ENCODE data around the gene KNTC1.

DNA sequence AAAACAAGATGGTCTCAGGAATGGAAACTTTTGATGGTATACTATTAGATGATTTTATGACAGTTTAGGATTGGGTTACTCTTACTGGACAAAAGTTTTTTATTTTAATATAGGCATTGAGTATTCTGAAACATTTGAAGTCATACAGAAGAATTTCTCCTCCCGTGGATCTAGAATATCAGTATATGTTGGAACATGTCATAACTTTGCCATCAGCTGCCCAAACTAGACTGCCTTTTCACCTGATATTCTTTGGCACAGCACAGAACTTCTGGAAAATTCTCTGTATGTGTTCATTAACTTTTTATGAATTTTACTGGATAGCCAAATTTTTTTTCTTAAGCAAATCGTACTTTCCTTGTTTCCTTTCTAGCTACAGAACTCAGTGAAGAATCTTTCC lies 75.4 kb downstream of the KNTC1 start:
- TF ChIP-seq, protein P1, sequence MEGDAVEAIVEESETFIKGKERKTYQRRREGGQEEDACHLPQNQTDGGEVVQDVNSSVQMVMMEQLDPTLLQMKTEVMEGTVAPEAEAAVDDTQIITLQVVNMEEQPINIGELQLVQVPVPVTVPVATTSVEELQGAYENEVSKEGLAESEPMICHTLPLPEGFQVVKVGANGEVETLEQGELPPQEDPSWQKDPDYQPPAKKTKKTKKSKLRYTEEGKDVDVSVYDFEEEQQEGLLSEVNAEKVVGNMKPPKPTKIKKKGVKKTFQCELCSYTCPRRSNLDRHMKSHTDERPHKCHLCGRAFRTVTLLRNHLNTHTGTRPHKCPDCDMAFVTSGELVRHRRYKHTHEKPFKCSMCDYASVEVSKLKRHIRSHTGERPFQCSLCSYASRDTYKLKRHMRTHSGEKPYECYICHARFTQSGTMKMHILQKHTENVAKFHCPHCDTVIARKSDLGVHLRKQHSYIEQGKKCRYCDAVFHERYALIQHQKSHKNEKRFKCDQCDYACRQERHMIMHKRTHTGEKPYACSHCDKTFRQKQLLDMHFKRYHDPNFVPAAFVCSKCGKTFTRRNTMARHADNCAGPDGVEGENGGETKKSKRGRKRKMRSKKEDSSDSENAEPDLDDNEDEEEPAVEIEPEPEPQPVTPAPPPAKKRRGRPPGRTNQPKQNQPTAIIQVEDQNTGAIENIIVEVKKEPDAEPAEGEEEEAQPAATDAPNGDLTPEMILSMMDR (IDR thresholded peaks at IDR 0.05; ENCODE audit: low read depth, low read length), result no peak
- TF ChIP-seq EZH2phosphoT487 (IDR thresholded peaks at IDR 0.05; ENCODE audit: low read depth), result no peak
